Neural progenitor cell (in vitro differentiated cells): Measurements from ENCODE around the gene CAMSAP1.

ENCODE experiments used
- CTCF ChIP-seq: fragments of 200-600 bp; sonication (generic); IDR thresholded peaks from 2 replicates; pipeline ENCODE4 v1.5.1; 2017; ENCODE audit warnings: antibody characterized with exemption, mild to moderate bottlenecking
- EZH2 ChIP-seq: fragments of 200-600 bp; sonication (generic); IDR thresholded peaks from 2 replicates; pipeline ENCODE4 v1.6.1; 2017; ENCODE audit warnings: antibody characterized with exemption, mild to moderate bottlenecking, moderate library complexity
- EZH2phosphoT487 ChIP-seq: fragments of 200-600 bp; sonication (generic); IDR thresholded peaks from 2 replicates; pipeline ENCODE4 v1.6.1; 2017; ENCODE audit warnings: antibody characterized with exemption

GRCh38 chr9:135914921-135915320 lies 7.6 kb upstream of the CAMSAP1 start:
- no peak for TF ChIP-seq CTCF
- TF ChIP-seq EZH2phosphoT487 = no peak
- TF ChIP-seq EZH2 = no peak
